ENCODE results near the gene SNTG2.

DNA sequence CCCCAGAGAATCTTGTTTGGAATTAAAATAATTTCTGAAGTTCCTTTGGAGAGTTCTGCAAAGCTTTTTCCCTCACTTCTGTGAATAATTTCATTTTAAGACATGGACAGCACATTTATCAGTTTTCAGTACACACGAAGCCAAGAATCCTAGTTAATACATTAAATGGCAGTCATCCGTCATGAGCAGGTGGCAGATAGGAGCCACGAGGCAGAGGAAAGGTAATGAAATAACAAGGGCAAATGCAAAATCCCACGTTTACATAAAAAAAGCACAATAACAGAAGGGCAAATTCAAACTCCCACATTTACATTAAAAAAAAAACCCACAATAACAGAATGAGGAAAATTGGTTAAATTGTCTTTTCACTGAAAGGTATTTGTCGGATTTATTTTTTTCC is 25.9 kb upstream of the SNTG2 start:
- TF ChIP-seq POLR2A (IDR thresholded peaks at IDR 0.05) (no peak), EP300 (IDR thresholded peaks at IDR 0.05) (no peak)
- TF ChIP-seq, protein P1, sequence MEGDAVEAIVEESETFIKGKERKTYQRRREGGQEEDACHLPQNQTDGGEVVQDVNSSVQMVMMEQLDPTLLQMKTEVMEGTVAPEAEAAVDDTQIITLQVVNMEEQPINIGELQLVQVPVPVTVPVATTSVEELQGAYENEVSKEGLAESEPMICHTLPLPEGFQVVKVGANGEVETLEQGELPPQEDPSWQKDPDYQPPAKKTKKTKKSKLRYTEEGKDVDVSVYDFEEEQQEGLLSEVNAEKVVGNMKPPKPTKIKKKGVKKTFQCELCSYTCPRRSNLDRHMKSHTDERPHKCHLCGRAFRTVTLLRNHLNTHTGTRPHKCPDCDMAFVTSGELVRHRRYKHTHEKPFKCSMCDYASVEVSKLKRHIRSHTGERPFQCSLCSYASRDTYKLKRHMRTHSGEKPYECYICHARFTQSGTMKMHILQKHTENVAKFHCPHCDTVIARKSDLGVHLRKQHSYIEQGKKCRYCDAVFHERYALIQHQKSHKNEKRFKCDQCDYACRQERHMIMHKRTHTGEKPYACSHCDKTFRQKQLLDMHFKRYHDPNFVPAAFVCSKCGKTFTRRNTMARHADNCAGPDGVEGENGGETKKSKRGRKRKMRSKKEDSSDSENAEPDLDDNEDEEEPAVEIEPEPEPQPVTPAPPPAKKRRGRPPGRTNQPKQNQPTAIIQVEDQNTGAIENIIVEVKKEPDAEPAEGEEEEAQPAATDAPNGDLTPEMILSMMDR (IDR thresholded peaks at IDR 0.05), result no peak

All from tibial nerve (tissue), 4 donors.